ENCODE results near the gene IQCE. TPM values are rescaled to one million over a fixed set of nuclear protein-coding genes. Genes with fewer than 3 reads are reported as not detected.

The IQCE gene
- total and polyA plus RNA-seq, 2 donors (not counting 1 experiment from before 2014, with no cell fraction given) = 5.3 to 8.3 TPM

DNA sequence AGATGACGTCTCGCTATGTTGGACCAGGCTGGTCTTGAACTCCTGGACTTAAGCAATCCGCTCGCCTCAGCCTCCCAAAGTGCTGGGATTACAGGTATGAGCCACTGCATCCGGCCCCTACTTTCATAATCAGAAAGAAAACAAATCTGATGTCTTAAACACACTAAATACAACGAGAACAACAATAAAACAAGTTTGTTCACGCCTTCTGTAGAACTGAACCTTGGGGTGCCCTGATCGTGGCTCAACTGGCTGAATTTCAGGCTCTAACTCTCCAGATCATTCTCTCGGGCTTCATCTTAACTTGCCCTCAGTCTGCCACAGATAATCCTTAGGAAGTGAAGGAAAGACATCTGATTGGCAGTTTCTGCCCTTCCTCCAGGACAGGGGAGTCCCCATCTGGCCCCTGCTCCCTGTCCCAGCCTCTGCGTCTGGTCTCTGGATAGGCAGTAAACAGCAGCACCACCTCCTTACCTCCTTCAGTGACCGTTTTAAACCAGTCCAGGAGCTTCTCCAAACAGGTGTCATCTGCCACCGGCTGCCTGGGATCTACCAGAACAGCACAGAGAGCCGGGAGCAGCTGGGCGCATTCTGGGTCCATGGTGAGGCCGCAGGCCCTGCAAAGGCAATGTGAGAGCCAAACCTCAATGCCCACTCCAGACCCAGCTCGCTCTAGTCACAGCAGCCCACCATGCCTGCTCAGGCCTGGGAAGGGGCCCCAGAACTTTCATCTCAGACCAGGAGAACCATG is 4.8 kb upstream of the IQCE start:
- peaks cover 2% of the 10 kb centered on the region for H3K36me3 ChIP-seq (ENCODE audit: control insufficient read depth, insufficient read depth, low read length)
- H3K27ac ChIP-seq (ENCODE audit: insufficient read depth, low read length) = no peak overlapping the region

DNA sequence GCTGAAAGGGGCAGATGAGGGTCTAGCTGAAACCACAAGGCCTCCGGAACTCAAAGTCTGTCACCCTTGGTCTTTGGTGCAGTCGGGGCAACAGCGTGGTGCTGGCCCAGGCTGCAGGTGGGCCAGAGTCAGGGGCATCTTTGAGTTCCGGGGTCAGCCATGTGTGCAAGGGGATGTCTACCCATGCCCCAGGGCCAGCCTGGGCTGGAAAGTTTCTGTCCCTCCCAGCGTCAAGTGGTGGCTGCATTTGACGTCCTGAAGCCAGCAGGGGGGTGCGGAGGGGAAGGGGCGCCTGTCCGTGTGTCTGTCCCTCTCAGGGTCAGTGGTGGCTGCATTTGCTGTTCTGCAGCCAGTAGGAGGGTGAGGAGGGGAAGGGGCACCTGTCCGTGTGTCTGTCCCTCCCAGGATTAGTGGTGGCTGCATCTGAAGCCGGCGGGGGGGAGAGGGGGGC is 4.1 kb upstream of the IQCE start:
- peak overlapping the region; percentile 71 to 83 (median 74) for H3K4me3 ChIP-seq (replicated peaks in 1 of 4; ENCODE audit: control extremely low read depth in 1 of 4, insufficient read depth in 1 of 4, low read depth in 3 of 4, low read length in 4 of 4)
- TF ChIP-seq, protein P1, sequence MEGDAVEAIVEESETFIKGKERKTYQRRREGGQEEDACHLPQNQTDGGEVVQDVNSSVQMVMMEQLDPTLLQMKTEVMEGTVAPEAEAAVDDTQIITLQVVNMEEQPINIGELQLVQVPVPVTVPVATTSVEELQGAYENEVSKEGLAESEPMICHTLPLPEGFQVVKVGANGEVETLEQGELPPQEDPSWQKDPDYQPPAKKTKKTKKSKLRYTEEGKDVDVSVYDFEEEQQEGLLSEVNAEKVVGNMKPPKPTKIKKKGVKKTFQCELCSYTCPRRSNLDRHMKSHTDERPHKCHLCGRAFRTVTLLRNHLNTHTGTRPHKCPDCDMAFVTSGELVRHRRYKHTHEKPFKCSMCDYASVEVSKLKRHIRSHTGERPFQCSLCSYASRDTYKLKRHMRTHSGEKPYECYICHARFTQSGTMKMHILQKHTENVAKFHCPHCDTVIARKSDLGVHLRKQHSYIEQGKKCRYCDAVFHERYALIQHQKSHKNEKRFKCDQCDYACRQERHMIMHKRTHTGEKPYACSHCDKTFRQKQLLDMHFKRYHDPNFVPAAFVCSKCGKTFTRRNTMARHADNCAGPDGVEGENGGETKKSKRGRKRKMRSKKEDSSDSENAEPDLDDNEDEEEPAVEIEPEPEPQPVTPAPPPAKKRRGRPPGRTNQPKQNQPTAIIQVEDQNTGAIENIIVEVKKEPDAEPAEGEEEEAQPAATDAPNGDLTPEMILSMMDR (conservative IDR thresholded peaks at IDR 0.05 in 1 of 2, IDR thresholded peaks at IDR 0.05 in 1 of 2; ENCODE audit: low read depth in 1 of 2, low read length in 2 of 2) = no peak
- no peak for TF ChIP-seq EZH2 (IDR thresholded peaks at IDR 0.05; ENCODE audit: low read length, missing control alignments)
- no peaks in the 10 kb centered on the region for H3K27me3 ChIP-seq (ENCODE audit: control insufficient read depth, insufficient read depth, low read length)
- peak overlapping the region; percentile 100 for H3K27ac ChIP-seq (ENCODE audit: insufficient read depth, low read length)
- DNase-seq (ENCODE audit: low read depth in 2 of 2) = no peak
- H3K4me1 ChIP-seq (ENCODE audit: control insufficient read depth, extremely low read depth, insufficient read depth, low read length) = peaks cover 2% of the 10 kb centered on the region
- peaks cover 2% of the 10 kb centered on the region for H3K36me3 ChIP-seq (ENCODE audit: control insufficient read depth, insufficient read depth, low read length)
- peak overlapping the region; percentile 99 for H3K9ac ChIP-seq (ENCODE audit: insufficient read depth, low read length)
- no peaks in the 10 kb centered on the region for H3K9me3 ChIP-seq (ENCODE audit: control insufficient read depth, insufficient read depth, low read depth, low read length)
- peak overlapping the region; percentile 99 for H3K4me2 ChIP-seq (ENCODE audit: extremely low read depth, insufficient read depth, low read length)
- H2AFZ ChIP-seq (ENCODE audit: low read length) = no peak overlapping the region
- H3K79me2 ChIP-seq (ENCODE audit: control insufficient read depth, insufficient read depth, low read length) = peaks cover 10% of the 10 kb centered on the region
- H4K20me1 ChIP-seq (ENCODE audit: control insufficient read depth, extremely low read depth, insufficient read depth, low read length) = no peaks in the 10 kb centered on the region

More for the DNA sequence above, 4.8 kb upstream of the IQCE start:
- Histone ChIP-seq H3K9ac (ENCODE audit: insufficient read depth, low read length) (peak overlapping the region; percentile 99), H3K4me3 (replicated peaks in 1 of 4; ENCODE audit: control extremely low read depth in 1 of 4, insufficient read depth in 1 of 4, low read depth in 3 of 4, low read length in 4 of 4) (peak overlapping the region; percentile 71 to 83 (median 74)), H3K79me2 (ENCODE audit: control insufficient read depth, insufficient read depth, low read length) (peaks cover 8% of the 10 kb centered on the region), H3K9me3 (ENCODE audit: control insufficient read depth, insufficient read depth, low read depth, low read length) (no peaks in the 10 kb centered on the region), H4K20me1 (ENCODE audit: control insufficient read depth, extremely low read depth, insufficient read depth, low read length) (no peaks in the 10 kb centered on the region), H3K4me2 (ENCODE audit: extremely low read depth, insufficient read depth, low read length) (peak overlapping the region; percentile 99), H3K4me1 (ENCODE audit: control insufficient read depth, extremely low read depth, insufficient read depth, low read length) (peaks cover 2% of the 10 kb centered on the region), H3K27me3 (ENCODE audit: control insufficient read depth, insufficient read depth, low read length) (no peaks in the 10 kb centered on the region), H2AFZ (ENCODE audit: low read length) (no peak overlapping the region)
- TF ChIP-seq, protein P1 (conservative IDR thresholded peaks at IDR 0.05 in 1 of 2, IDR thresholded peaks at IDR 0.05 in 1 of 2; ENCODE audit: low read depth in 1 of 2, low read length in 2 of 2) = no peak
- TF ChIP-seq EZH2 (IDR thresholded peaks at IDR 0.05; ENCODE audit: low read length, missing control alignments) = no peak
- DNase-seq (ENCODE audit: low read depth in 2 of 2) = no peak

DNA sequence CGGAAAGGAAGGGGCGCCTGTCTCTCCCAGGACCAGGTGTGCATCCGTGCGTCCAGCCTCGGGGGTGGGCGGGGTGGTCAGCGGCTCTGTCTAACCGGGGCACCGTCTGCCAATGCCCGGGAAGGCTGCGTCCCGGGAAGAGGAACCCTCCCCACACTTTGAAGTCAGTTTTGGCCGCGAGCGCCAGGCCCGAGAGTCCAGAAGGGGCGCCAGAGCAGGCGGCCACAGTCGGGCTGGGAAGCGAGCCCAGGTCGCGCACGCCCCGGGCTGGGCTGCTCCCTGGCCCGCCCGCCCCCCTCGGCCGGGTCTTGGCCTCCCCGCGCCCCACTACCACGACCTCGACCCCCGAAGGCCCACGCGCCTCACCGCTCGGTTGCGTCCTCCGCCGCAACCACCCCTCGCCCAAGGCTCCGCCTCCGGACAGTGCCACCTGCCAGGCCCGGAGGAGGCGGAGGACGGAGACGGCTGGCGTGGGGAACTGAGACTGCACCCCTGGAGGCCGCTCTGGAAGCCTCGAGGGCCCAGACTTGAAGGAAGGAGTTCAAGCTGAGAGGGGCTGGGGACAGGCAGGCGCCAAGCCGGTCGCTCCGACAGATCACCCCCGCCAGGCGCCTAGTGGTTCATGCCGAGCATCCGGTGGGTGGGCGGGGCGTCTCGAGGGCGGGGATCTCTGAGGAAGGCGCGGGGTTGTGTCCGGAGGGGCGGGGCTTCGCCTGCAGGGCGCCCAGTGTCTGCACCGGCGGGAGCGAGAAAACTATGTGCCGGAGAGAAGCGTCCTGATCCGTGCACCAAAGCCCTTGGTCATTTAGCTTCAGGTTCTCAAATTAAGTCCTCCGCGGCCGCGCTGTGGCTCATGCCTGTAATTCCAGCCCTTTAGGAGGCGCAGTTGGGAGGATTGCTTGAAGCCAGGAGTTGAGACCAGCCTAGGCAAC is 3.4 kb upstream of the IQCE start, which contains the start of gene BRAT1:
BRAT1 (minus strand) TSS at position 404 of the 932 bp plus-strand sequence. CDS start 1,093 bp downstream, outside the sequence.
- Histone ChIP-seq H3K4me3 (replicated peaks in 1 of 4; ENCODE audit: control extremely low read depth in 1 of 4, insufficient read depth in 1 of 4, low read depth in 3 of 4, low read length in 4 of 4) (peak within 1 kb of the TSS; percentile 71 to 83 (median 74)), H4K20me1 (ENCODE audit: control insufficient read depth, extremely low read depth, insufficient read depth, low read length) (no peaks in the 10 kb centered on the region), H3K4me2 (ENCODE audit: extremely low read depth, insufficient read depth, low read length) (peak within 1 kb of the TSS; percentile 99), H3K9ac (ENCODE audit: insufficient read depth, low read length) (peak within 1 kb of the TSS; percentile 99), H3K27me3 (ENCODE audit: control insufficient read depth, insufficient read depth, low read length) (no peaks in the 10 kb centered on the region), H3K27ac (ENCODE audit: insufficient read depth, low read length) (peak within 1 kb of the TSS; percentile 100), H3K79me2 (ENCODE audit: control insufficient read depth, insufficient read depth, low read length) (peaks cover 13% of the 10 kb centered on the region), H3K4me1 (ENCODE audit: control insufficient read depth, extremely low read depth, insufficient read depth, low read length) (peaks cover 4% of the 10 kb centered on the region), H3K9me3 (ENCODE audit: control insufficient read depth, insufficient read depth, low read depth, low read length) (no peaks in the 10 kb centered on the region), H2AFZ (ENCODE audit: low read length) (peak within 1 kb of the TSS; percentile 90), H3K36me3 (ENCODE audit: control insufficient read depth, insufficient read depth, low read length) (peaks cover 2% of the 10 kb centered on the region)
- DNase-seq (ENCODE audit: low read depth in 2 of 2) = peak; percentile 90
- TF ChIP-seq EZH2 (IDR thresholded peaks at IDR 0.05; ENCODE audit: low read length, missing control alignments) = no peak
- TF ChIP-seq, protein P1 (conservative IDR thresholded peaks at IDR 0.05 in 1 of 2, IDR thresholded peaks at IDR 0.05 in 1 of 2; ENCODE audit: low read depth in 1 of 2, low read length in 2 of 2) = peak; percentile 27 to 39
